Epithelial cell of proximal tubule (primary cell): ENCODE measurements around the gene OR5J2. TPM values are rescaled to one million over a fixed set of nuclear protein-coding genes. Genes with fewer than 3 reads are reported as not detected.
"Not testable (repeated sequence)": the region's sequence is repeated elsewhere in the genome, so short reads cannot be mapped to it uniquely, and the experiment has no call there.

Experiments used
- DNase-seq: peaks from one replicate; pipeline ENCODE4 v3.0.0-alpha.2; 2011; ENCODE audit warnings: low read depth
- H3K4me3 ChIP-seq: 2 replicates; pipeline ENCODE4 v1.5.1; 2011; ENCODE audit warnings: low read depth, mild to moderate bottlenecking, low read length
- CTCF ChIP-seq: conservative IDR thresholded peaks from 2 replicates; pipeline ENCODE4 v1.5.1; 2012; ENCODE audit warnings: low read depth, mild to moderate bottlenecking, low read length
- total RNA-seq: library from RNA; depleted of rRNA; stranded (reverse); fragments of >200 nt; gene quantifications from 2 replicates; pipeline ENCODE4 v1.2.3, GENCODE V29; 2015

Gene OR5J2
- total RNA-seq, 1 donor from 2014 or later, result not detected

- no peak overlapping the region for H3K4me3 ChIP-seq
- DNase-seq, result no peak
- no peak for TF ChIP-seq CTCF
Measured at GRCh38 chr11:56172256-56172830, 4.1 kb upstream of the OR5J2 start.

GRCh38 chr11:56183459-56183858 is 7.0 kb downstream of the OR5J2 start:
- no peak for TF ChIP-seq CTCF
- no peak for DNase-seq
- H3K4me3 ChIP-seq, result no peak overlapping the region

- no peak for TF ChIP-seq CTCF
- no peak overlapping the region for H3K4me3 ChIP-seq
- no peak for DNase-seq
Measured at GRCh38 chr11:56188602-56189001, 12.2 kb downstream of the OR5J2 start.

GRCh38 chr11:56196705-56197104 is 20.3 kb downstream of the OR5J2 start:
- no peak overlapping the region for H3K4me3 ChIP-seq
- no peak for TF ChIP-seq CTCF

GRCh38 chr11:56197367-56197766 is 20.9 kb downstream of the OR5J2 start:
- H3K4me3 ChIP-seq, result no peak overlapping the region
- no peak for DNase-seq

More at GRCh38 chr11:56196705-56197104, 20.3 kb downstream of the OR5J2 start:
- DNase-seq, result no peak

GRCh38 chr11:56207790-56208189 is 31.4 kb downstream of the OR5J2 start:
- no peak overlapping the region for H3K4me3 ChIP-seq
- TF ChIP-seq CTCF, result no peak
- no peak for DNase-seq

More at GRCh38 chr11:56197367-56197766, 20.9 kb downstream of the OR5J2 start:
- no peak for TF ChIP-seq CTCF

GRCh38 chr11:56214537-56214936 is 38.1 kb downstream of the OR5J2 start:
- TF ChIP-seq CTCF, result no peak

GRCh38 chr11:56219735-56220134 is 43.3 kb downstream of the OR5J2 start:
- not testable (repeated sequence) for H3K4me3 ChIP-seq, DNase-seq

More at GRCh38 chr11:56214537-56214936, 38.1 kb downstream of the OR5J2 start:
- no peak overlapping the region for H3K4me3 ChIP-seq
- no peak for DNase-seq
